Bone marrow (tissue), 2 donors: ENCODE measurements around the gene CCDC194.
"Not testable (repeated sequence)": the region's sequence is repeated elsewhere in the genome, so short reads cannot be mapped to it uniquely, and the experiment has no call there.

Experiments
- DNase-seq, 2 donors: peaks; one replicate each; lab custom pipeline; 2025; lab: John Stamatoyannopoulos, UW

The CCDC194 gene

DNA sequence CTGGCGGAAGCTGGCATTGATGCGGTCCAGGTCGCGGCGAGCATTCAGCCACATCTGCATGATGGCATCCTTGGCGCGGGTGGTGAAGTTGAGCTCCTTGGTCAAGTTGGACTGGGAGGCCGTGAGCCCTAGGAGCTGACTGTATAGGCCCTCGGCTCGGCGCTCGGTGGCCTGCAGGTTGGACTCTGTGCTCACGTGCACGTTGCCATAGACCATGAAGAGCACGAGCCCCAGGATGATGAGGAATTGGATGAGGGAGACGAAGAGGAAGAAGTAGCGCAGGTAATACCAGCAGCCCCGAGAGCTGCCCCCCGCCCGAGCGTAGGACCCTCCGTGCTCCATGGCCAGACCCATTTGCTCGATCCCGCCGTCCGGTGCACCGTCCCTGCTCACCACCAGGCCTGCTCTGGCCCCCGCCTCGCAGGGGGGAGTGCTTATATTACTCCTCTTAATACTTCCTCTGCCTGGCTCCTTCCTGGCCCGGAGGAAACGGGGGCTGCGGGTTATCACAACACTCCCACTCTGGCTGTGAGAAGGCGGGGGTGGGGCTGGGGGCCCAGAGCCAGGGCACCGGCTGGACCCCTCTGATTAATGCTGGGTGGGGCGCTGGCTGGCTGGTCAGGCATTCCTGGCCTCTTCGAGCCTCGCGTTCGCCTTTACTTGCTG lies 16.9 kb downstream of the CCDC194 start, which contains the start of gene PLVAP:
TSS of gene PLVAP (minus strand) at position 408 of the 666 bp plus-strand sequence. CDS start at position 354, 54 bp downstream.
- no peak for DNase-seq

DNA sequence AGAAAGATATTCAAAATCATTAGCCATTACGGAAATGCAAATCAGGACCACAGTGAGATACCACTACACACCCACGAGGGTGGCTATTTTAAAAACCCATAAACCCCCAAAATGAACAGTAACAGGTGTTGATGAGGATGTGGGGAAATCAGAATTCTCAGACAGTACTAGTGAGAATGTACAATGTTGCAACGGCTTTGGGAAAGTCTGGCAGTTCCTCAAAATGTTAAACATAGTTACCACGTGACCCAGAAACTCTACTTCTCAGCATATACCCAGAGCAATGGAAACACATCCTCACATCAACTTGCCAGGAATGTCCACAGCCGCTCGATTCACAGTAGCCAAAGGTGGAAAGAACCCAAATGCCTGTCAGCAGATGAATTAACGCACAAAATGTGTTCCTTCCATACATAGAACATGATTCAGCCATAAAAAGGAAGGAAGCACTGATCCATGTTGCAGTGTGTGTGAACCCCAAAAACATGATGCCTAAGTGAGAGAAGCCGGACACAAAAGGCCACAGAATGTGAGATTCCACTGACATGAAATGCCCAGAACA lies 23.9 kb downstream of the CCDC194 start:
- peak; percentile 4 to 30 for DNase-seq

DNA sequence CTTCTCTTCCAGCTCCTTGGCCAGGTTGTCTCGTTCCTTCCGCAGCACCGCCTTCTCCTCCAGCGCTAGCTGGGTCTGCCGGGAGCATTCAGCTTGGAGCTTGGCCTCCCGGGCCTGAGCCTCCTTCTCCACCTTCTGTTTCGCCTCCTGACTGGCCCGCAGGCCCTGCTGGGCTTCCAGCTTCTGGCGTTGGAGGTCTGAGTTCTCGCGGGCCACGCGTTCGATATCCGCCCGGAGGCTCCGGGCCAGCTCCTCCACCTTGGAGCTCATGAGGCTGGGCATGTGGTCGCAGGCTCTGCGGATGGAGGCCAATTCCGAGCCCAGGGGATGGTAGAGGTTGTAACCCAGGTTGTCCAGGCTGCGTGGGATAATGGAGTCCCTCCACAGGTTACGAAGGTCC lies 28.6 kb downstream of the CCDC194 start:
- DNase-seq = no peak

DNA sequence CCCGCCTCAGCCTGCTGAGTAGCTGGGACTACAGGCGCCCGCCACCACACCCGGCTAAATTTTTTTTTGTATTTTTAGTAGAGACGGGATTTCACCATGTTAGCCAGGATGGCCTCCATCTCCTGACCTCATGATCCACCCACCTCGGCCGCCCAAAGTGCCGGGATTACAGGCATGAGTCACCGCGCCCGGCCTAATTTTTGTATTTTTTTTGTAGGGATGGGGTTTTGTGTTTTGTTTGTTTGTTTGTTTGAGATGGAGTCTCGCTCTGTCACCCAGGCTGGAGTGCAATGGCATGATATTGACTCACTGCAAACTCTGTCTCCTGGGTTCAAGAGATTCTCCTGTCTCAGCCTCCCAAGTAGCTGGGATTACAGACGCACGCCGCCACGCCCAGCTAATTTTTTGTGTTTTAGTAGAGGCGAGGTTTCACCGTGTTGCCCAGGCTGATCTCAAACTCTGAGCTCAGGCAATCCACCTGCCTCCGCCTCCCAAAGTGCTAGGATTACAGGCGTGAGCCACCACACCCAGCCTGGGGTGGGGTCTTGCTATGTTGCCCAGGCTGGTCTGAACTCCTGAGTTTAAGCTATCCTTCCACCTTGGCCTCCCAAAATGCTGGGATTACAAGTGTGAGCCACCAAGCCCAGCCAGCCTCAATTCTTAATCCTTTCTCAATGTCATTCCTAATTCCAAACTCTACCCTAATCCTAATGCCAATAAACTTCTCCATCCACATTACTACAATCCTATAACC lies 30.0 kb downstream of the CCDC194 start:
- not testable (repeated sequence) for DNase-seq

DNA sequence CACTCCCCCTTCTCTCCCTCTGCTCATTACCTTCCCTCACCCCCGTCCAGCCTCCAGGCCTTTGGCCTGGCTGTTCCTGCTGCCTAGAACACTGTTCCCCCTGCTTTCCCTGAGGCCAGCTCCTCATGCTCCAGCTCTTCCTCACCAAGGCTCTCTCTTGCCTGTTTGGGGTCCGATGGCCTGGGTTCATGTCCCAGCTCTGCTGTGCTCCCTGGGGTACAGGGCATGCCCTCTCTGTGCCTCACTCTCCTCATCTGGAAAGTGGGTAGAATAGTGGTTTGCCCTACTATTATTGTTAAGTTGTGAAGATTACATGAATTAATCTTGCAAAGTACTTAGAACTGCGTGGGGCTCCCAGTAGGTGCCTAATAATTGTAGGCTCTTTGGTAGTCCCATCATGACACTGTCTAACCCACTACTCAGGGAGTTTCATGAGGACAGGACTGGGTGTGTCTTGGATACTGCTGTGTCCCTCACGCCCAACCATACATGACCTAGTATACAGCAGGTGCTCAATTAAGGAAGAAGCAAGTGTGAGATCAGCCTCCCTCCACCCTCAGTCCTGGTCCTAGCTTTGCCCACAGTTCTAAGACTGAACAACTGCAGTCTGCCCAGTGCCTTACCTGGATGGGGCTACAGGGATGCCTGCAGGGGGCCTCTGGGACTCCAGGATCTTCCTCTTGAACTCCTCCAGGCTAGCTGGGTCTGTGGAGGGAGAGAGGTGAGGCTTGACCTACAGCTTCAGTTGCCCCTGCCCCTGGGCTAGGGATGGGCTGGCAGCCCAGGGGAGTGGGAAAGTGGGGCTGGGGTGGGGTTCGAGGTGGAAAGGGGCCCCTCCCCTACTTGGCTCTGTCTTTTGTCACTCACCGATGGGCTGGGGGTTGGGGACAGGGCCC lies 33.8 kb downstream of the CCDC194 start:
- no peak for DNase-seq

DNA sequence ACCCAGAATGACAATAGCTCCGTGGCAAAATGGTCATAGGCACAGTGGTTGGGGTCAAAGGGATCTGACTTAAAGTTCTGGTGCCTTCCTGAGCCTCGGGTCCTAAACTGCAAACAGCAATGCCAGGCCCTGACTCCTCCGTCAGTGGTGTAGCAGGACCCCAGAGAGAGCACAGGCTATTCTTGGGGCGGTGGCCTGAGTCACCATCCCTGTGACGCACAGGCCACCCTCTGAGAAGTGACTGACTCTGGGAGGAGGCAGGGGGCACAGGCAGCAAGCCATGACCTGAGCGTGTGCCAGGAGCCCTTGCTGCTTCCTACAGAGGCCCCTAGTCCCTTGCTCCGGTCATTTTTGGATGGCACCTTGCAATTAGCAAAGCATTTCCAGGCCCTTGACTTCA lies 35.6 kb downstream of the CCDC194 start:
- DNase-seq = no peak

DNA sequence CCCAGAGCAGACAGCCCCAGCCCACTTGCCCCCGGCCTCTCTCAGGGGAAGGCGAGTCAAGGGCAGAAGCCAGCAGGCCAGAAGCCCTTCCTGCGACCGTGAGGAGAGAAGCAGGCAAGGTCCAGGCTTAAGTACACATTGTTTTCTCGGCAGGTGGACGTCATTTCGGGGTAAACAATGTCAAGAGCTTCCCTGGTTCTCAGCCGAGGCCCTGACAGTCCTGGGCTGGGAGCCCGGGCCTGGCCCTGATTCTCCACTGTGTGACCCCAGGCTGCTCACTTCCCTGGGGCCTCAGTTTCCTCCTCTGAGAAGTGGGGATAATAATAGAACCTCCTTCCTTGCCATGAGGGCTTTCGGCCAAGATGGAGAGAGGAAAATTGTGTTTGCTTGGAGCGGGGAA lies 36.3 kb downstream of the CCDC194 start:
- no peak for DNase-seq

DNA sequence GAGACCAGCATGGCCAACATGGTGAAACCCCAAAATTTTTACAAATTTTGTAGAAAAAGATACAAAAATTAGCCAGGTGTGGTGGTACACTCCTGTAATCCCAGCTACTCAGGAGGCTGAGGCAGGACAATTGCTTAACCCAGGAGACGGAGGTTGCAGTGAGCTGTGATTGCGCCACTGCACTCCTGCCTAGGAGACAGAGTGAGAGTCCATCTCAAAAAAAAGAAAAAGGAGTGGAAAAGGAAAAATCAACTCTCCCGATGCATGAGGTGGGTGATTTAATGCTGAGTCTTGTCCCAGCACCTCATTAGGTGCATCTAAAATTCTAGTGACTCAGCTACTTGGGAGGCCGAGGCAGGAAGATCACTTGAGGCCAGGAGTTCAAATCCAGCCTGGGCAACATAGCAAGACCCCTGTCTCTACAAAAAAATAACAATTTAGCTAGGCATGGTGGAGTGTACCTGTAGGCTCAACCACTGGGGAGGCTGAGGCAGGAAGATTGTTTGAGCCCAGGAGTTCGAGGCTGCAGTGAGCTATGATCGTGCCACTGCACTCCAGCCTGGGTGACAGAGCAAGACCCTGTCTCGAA lies 36.8 kb downstream of the CCDC194 start:
- no peak for DNase-seq

DNA sequence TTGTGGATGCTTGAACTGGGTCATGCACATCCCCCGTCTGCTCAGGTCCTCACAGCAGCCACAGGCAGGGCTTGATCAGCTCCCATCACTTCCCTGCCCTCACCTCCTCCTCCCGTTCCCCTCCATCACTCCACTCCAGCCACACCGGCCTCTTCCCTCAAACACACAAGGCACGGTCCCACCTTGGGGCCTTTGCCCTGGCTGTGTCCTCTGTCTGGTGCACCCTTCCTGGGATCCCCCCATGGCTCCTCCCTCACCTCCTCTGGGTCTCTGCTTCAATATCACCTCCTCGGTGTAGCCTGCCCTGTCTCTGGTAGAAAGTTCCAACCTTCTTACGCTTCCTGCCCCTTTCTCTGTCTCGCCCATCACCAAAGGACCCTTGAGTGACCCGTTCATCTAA lies 40.6 kb downstream of the CCDC194 start:
- DNase-seq = no peak

DNA sequence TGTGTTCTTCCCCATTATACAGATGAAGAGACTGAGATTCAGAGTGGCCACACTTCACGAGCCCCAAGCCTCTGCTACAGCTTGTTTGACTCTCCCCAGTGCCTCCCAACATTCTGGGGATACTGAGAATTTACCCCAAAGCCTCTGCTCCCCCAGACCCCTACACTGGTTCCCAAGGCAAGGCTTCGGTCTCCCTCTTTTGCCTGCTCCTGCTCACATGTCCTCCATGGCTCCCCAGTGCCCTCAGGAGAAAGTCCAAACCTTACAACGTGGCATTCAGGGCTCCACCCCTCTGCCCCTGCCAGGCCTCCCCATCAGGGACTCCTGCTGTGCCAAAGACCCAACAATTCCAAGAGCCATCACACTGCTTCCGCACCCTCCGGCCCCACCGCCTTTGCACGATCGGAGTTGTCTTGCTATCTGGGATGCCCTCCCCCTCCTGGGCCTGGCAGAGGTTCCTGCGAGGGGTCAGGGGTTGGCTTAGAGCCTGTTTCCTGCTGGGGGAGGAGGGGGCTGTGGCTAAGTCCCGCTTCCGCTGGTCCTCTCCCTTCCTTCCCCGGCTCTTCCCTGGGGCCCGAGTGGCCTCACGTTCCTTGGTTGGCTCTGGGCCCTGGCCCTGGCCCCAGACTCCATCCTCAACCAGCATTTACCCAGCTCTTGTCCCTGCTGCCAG lies 41.3 kb downstream of the CCDC194 start:
- DNase-seq = no peak

DNA sequence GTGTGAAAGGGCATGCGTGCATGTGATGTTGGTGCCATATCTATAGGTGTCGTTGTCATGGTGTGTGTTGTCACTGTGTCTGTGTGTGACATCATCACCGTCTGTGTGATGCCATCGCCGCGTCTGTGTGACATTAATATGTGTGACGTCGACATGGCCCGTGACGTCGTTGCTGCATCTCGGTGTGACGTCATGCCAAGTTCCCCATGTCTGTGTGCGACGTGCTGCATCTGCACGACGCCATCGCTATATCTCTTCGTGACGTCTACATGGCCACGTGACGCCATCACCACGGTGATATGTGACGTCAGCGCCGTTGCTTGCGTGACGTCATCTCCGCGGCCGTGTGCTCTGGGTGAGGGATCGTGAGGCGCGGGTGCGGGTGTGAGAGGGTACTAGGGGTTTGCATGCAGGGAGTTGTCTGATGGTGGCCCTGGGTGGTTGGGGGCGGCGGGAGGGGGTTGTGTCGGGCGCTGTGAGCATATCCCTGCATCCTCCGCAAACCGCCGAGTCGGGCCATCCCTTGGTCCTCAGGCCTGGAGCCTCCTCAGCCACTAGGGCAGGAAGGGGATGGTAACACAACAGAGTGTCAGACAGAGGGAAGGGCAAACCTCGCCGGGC lies 42.1 kb downstream of the CCDC194 start:
- DNase-seq = no peak

DNA sequence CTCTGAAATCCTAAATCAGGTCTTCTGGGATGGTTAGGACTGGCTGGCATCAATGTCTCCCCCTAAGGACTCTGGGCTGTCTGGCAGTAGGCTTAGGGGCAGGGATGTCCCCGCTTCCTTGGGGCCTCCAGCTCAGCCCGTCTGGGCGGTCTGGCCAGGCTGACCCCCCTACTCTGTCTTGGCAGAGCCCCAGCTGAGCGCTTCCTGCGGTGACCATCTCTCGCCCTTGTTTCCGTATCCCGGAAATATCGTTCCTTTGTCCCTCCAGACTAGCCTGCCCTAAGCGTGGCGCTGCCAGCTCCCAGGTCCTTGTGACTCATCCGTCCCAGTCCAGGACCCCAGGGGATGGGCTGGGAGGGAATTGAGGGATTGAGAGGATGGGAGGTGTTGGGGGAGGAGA lies 45.3 kb downstream of the CCDC194 start:
- DNase-seq = no peak

DNA sequence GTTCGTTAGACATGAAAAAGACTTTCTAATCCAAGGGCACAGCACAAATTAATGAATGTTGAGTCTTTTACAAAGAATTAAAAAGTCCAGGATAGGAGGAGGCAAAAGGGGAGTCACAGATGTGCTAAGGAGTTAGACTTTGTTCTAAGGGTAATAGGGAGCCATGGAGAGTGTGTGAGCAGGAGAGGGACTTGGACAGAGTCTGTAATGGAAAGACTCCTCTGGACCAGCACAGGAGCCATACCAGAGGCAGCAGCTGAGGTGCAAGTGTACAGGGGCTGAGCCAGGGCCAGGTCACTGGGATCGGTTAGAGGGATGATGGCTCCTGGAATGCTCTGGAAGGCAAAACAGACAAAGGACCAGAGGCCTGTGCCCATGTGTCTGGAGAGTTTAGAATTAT lies 46.1 kb downstream of the CCDC194 start:
- no peak for DNase-seq

DNA sequence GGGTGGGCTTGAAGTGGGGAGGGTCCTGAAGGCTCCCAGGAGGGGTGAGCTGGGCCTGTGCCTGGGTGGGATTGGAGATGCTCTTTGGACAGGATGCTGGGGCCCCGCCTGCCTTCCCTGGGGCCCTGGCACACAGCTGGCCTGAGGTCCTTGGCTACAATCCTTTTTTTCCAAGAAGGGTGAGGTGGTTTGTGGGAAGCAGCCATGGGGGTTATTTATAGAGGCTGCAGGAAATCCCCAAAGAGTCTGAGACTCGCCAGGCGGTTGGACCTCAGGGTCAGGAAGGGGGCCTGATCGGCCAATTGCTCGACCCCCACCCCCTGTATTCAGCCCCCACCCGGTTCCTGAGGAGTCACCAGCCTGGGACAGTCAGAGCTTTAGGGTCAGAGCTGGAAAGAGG lies 46.6 kb downstream of the CCDC194 start:
- no peak for DNase-seq

DNA sequence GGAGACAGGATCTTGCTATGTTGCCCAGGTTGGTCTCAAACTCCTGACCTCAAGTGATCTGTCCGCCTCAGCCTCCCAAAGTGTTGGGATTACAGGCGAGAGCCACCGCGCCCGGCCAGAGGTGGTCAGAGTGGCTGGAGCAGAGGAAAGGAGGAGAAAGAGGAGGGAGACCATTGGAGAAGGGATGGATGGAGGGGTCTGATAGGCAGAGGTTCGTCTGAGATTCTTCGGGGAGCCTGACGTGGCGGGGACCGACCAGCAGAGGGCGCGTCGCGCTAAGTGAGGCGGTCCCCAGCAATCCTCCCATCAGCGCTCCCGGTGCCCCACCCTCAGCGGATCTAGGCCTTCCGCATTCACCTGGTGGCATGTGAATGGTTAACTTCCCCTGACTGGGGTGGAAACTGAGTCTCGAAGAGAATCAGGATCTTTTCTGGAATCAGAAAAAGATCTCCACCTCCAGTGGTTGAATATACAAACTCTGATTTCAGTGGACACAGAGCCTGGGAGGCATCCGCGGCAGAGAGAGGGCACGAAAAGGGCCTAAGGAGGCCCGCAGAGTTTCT lies 47.8 kb downstream of the CCDC194 start:
- DNase-seq = peak; percentile 24 to 67

DNA sequence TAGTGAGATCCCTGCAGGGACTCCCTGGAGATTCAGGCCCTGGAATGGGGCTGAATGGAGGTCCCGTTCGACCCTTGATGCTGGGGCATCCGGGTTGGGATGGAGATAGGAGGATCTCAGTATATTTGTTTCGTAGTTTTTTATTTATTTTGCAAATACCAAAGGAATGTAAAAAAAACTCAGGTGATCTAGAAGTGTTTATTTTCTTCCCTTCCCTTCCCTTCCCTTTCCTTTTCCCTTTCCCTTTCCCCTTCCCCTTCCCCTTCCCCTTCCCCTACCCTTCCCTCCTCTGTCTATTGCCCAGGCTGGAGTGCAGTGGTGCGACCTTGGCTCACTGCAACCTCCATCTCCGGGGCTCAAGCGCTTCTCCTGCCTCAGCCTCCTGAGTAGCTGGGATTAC lies 52.2 kb downstream of the CCDC194 start:
- DNase-seq = no peak

DNA sequence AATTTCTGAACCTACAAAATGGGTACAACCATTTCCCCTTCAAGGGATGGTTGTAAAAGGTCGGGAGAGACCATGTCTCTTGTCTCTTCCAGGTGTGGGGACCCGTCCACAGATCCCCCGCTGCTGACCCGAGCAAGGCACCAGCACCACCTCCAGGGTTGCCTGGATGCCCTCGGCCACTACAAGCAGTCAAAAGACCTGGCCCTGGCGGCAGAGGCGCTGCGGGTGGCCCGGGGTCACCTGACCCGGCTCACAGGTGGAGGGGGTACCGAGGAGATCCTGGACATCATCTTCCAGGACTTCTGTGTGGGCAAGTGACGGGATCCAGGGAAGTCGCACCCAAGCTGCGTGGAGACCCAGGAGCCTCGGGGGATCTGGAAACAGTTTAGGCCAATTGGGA lies 52.6 kb downstream of the CCDC194 start:
- DNase-seq = no peak

DNA sequence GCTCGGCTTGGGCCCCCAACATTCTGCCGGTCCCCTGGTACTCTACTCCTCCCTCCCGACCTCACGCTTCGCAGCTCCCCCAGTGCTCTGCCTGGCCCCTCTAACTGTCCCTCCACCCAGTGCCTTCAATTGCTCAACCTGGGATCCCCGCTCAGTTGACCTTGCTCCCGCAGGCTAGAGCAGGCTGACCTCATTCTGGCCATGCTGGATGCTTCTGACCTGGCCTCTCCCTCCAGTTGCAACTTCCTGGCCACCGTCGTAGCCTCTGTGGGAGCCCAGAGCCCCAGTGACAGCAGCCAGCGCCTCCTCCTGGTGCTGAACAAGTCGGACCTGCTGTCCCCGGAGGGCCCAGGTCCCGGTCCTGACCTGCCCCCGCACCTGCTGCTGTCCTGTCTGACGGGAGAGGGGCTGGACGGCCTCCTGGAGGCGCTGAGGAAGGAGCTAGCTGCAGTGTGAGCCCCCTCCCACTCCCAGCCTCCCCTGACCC lies 53.1 kb downstream of the CCDC194 start:
- DNase-seq = no peak
